HUES64 (cell line): ENCODE measurements around the gene SRRD.
"Not testable (repeated sequence)": the region's sequence is repeated elsewhere in the genome, so short reads cannot be mapped to it uniquely, and the experiment has no call there.

ENCODE experiments used
- H3K27ac ChIP-seq: 2 replicates; pipeline ENCODE4 v1.7.0; 2013; ENCODE audit warnings: low read depth, low read length, inconsistent platforms
- H3K27me3 ChIP-seq: 2 replicates; pipeline ENCODE4 v1.6.1; 2013; ENCODE audit warnings: mild to moderate bottlenecking, low read length; ENCODE audit not compliant: insufficient read depth
- H3K36me3 ChIP-seq: 2 replicates; pipeline ENCODE4 v1.6.1; 2013; ENCODE audit warnings: mild to moderate bottlenecking, low read length; ENCODE audit not compliant: insufficient read depth
- H3K4me1 ChIP-seq: 2 replicates; pipeline ENCODE4 v1.6.1; 2013; ENCODE audit warnings: mild to moderate bottlenecking, low read length, moderate library complexity; ENCODE audit not compliant: insufficient read depth
- H3K4me3 ChIP-seq: 2 replicates; pipeline ENCODE4 v1.5.1; 2013; ENCODE audit warnings: mild to moderate bottlenecking, low read length, moderate library complexity
- H3K9ac ChIP-seq: 2 replicates; pipeline ENCODE4 v1.6.1; 2013; ENCODE audit warnings: mild to moderate bottlenecking, low read depth, low read length
- H3K9me3 ChIP-seq: 2 replicates; pipeline ENCODE4 v1.6.1; 2013; ENCODE audit warnings: low read depth, low read length; ENCODE audit not compliant: insufficient read depth
- WGBS: fragments of 150-250, 120-280 bp; methylation state at CpG from one replicate; pipeline ENCODE4 v1.1.7; 2013; ENCODE audit warnings: missing lambda C conversion rate; 5-methylcytosine and 5-hydroxymethylcytosine counted together

The SRRD gene

GRCh38 chr22:26527167-26527566, 43.5 kb downstream of the SRRD start:
- H3K4me3 ChIP-seq: no peak overlapping the region
- no peaks in the 10 kb centered on the region for H3K9me3 ChIP-seq
- no peaks in the 10 kb centered on the region for H3K4me1 ChIP-seq
- H3K36me3 ChIP-seq: peaks cover 82% of the 10 kb centered on the region
- H3K27me3 ChIP-seq: no peaks in the 10 kb centered on the region
- H3K27ac ChIP-seq: no peak overlapping the region
- H3K9ac ChIP-seq: no peak overlapping the region
- 77% methylated on average over 3 of the region's 3 CpGs for WGBS

- H3K9me3 ChIP-seq: no peaks in the 10 kb centered on the region
- H3K4me1 ChIP-seq: no peaks in the 10 kb centered on the region
- H3K27me3 ChIP-seq: no peaks in the 10 kb centered on the region
- H3K36me3 ChIP-seq: peaks cover 89% of the 10 kb centered on the region
- no peak overlapping the region for H3K27ac ChIP-seq
- H3K4me3 ChIP-seq: no peak overlapping the region
- H3K9ac ChIP-seq: no peak overlapping the region
- WGBS: 94% methylated on average over 15 of the region's 15 CpGs
Measured at GRCh38 chr22:26527574-26528465, 44.1 kb downstream of the SRRD start.

- H3K4me1 ChIP-seq, H3K9ac ChIP-seq, H3K27me3 ChIP-seq, H3K9me3 ChIP-seq, H3K4me3 ChIP-seq, H3K27ac ChIP-seq: not testable (repeated sequence)
- H3K36me3 ChIP-seq: peaks cover 91% of the 10 kb centered on the region
- WGBS: 96% methylated on average over 9 of the region's 9 CpGs
Measured at GRCh38 chr22:26528518-26528917, 44.8 kb downstream of the SRRD start.

GRCh38 chr22:26529345-26529744, 45.7 kb downstream of the SRRD start:
- peaks cover 92% of the 10 kb centered on the region for H3K36me3 ChIP-seq
- WGBS: 100% methylated on average over 1 of the region's 2 CpGs

GRCh38 chr22:26534171-26534855, 50.6 kb downstream of the SRRD start:
- Histone ChIP-seq H3K4me3 (no peak overlapping the region), H3K9me3 (no peaks in the 10 kb centered on the region), H3K36me3 (peaks cover 92% of the 10 kb centered on the region), H3K9ac (no peak overlapping the region), H3K27me3 (no peaks in the 10 kb centered on the region), H3K4me1 (no peaks in the 10 kb centered on the region), H3K27ac (no peak overlapping the region)
- 93% methylated on average over 7 of the region's 7 CpGs for WGBS

More at GRCh38 chr22:26529345-26529744, 45.7 kb downstream of the SRRD start:
- Histone ChIP-seq H3K4me1 (no peaks in the 10 kb centered on the region), H3K9me3 (no peaks in the 10 kb centered on the region), H3K4me3 (no peak overlapping the region), H3K27ac (no peak overlapping the region), H3K27me3 (no peaks in the 10 kb centered on the region), H3K9ac (no peak overlapping the region)

- 89% methylated on average over 13 of the region's 13 CpGs for WGBS
- Histone ChIP-seq H3K4me1 (no peaks in the 10 kb centered on the region), H3K9me3 (no peaks in the 10 kb centered on the region), H3K27me3 (no peaks in the 10 kb centered on the region), H3K36me3 (peaks cover 91% of the 10 kb centered on the region), H3K4me3 (no peak overlapping the region), H3K27ac (no peak overlapping the region), H3K9ac (no peak overlapping the region)
Measured at GRCh38 chr22:26534874-26535602, 51.4 kb downstream of the SRRD start.

- 94% methylated on average over 3 of the region's 3 CpGs for WGBS
- H3K9ac ChIP-seq: no peak overlapping the region
- H3K27me3 ChIP-seq: no peaks in the 10 kb centered on the region
- peaks cover 91% of the 10 kb centered on the region for H3K36me3 ChIP-seq
- H3K4me3 ChIP-seq: no peak overlapping the region
- no peaks in the 10 kb centered on the region for H3K9me3 ChIP-seq
- no peaks in the 10 kb centered on the region for H3K4me1 ChIP-seq
- no peak overlapping the region for H3K27ac ChIP-seq
Measured at GRCh38 chr22:26535603-26535908, 51.9 kb downstream of the SRRD start.

GRCh38 chr22:26536056-26536761, 52.5 kb downstream of the SRRD start:
- 95% methylated on average over 12 of the region's 12 CpGs for WGBS
- H3K27ac ChIP-seq: no peak overlapping the region
- H3K36me3 ChIP-seq: peaks cover 92% of the 10 kb centered on the region
- no peak overlapping the region for H3K4me3 ChIP-seq
- no peaks in the 10 kb centered on the region for H3K27me3 ChIP-seq
- no peaks in the 10 kb centered on the region for H3K9me3 ChIP-seq
- H3K4me1 ChIP-seq: no peaks in the 10 kb centered on the region
- no peak overlapping the region for H3K9ac ChIP-seq

GRCh38 chr22:26536762-26537134, 53.1 kb downstream of the SRRD start:
- H3K27ac ChIP-seq: no peak overlapping the region
- H3K9ac ChIP-seq: no peak overlapping the region
- WGBS: 95% methylated on average over 3 of the region's 3 CpGs
- no peak overlapping the region for H3K4me3 ChIP-seq
- H3K9me3 ChIP-seq: no peaks in the 10 kb centered on the region
- no peaks in the 10 kb centered on the region for H3K27me3 ChIP-seq
- peaks cover 91% of the 10 kb centered on the region for H3K36me3 ChIP-seq
- no peaks in the 10 kb centered on the region for H3K4me1 ChIP-seq

- Histone ChIP-seq H3K27me3 (no peaks in the 10 kb centered on the region), H3K36me3 (peaks cover 68% of the 10 kb centered on the region), H3K4me3 (no peak overlapping the region), H3K9ac (no peak overlapping the region), H3K27ac (no peak overlapping the region), H3K9me3 (no peaks in the 10 kb centered on the region), H3K4me1 (no peaks in the 10 kb centered on the region)
- 97% methylated on average over 2 of the region's 2 CpGs for WGBS
Measured at GRCh38 chr22:26540119-26540518, 56.4 kb downstream of the SRRD start.
